Mesenchymal stem cell (in vitro differentiated cells and primary cell): Measurements from ENCODE around the gene SDCCAG8.
"Not testable (repeated sequence)": the region's sequence is repeated elsewhere in the genome, so short reads cannot be mapped to it uniquely, and the experiment has no call there.

Experiments
- DNase-seq: peaks from one replicate; pipeline ENCODE4 v3.0.0-alpha.2; 2013
- H2AFZ ChIP-seq: one replicate; pipeline ENCODE4 v1.6.1; 2013; ENCODE audit warnings: low read depth, mild to moderate bottlenecking, control low read depth, inconsistent platforms, low read length, moderate library complexity
- H2AK5ac ChIP-seq: 2 replicates; pipeline ENCODE4 v1.6.1; 2013; ENCODE audit warnings: low read length, moderate library complexity, mild to moderate bottlenecking, inconsistent platforms; ENCODE audit not compliant: severe bottlenecking
- H2BK120ac ChIP-seq: one replicate; pipeline ENCODE4 v1.6.1; 2013; ENCODE audit warnings: low read depth, mild to moderate bottlenecking, inconsistent platforms, low read length, moderate library complexity
- H2BK12ac ChIP-seq, 2 experiments: one replicate each; pipeline ENCODE4 v1.6.1; 2013; ENCODE audit warnings: inconsistent platforms in 2 of 2, low read length in 2 of 2, mild to moderate bottlenecking in 2 of 2, moderate library complexity in 2 of 2, control low read depth in 1 of 2
- H2BK15ac ChIP-seq: one replicate; pipeline ENCODE4 v1.6.1; 2013; ENCODE audit warnings: mild to moderate bottlenecking, low read depth, inconsistent platforms; ENCODE audit not compliant: poor library complexity, severe bottlenecking
- H2BK5ac ChIP-seq: 2 replicates; pipeline ENCODE4 v1.6.1; 2013; ENCODE audit warnings: low read depth, mild to moderate bottlenecking, low read length, control low read depth, inconsistent platforms; ENCODE audit not compliant: poor library complexity, severe bottlenecking
- H3K14ac ChIP-seq, 2 experiments: one replicate each; pipeline ENCODE4 v1.6.1; 2013; ENCODE audit warnings: inconsistent platforms in 2 of 2, low read length in 2 of 2, control low read depth in 1 of 2, mild to moderate bottlenecking in 1 of 2, moderate library complexity in 1 of 2
- H3K18ac ChIP-seq, 2 experiments: one replicate each; pipeline ENCODE4 v1.6.1; 2013; ENCODE audit warnings: inconsistent platforms in 2 of 2, low read length in 2 of 2, control low read depth in 1 of 2, low read depth in 1 of 2, mild to moderate bottlenecking in 1 of 2
- H3K23ac ChIP-seq, 2 experiments: one replicate each; pipeline ENCODE4 v1.6.1; 2013; ENCODE audit warnings: inconsistent platforms in 2 of 2, low read length in 2 of 2, mild to moderate bottlenecking in 2 of 2, moderate library complexity in 2 of 2, control low read depth in 1 of 2
- H3K27ac ChIP-seq: 2 replicates; pipeline ENCODE4 v1.5.1; 2013; ENCODE audit warnings: mild to moderate bottlenecking, moderate library complexity, low read length, control low read depth, inconsistent platforms; ENCODE audit not compliant: poor library complexity, severe bottlenecking
- H3K27me3 ChIP-seq, 2 experiments: 2 replicates each; pipeline versions ENCODE4 v1.6.1 to v1.7.0; 2013; ENCODE audit warnings: low read length in 2 of 2, mild to moderate bottlenecking in 2 of 2, moderate library complexity in 2 of 2, control low read depth in 1 of 2, inconsistent platforms in 1 of 2; ENCODE audit not compliant: control insufficient read depth in 1 of 2, insufficient read depth in 1 of 2
- H3K36me3 ChIP-seq, 2 experiments: 2 replicates each; pipeline versions ENCODE4 v1.6.1 to v1.7.0; 2013; ENCODE audit warnings: low read length in 2 of 2, control low read depth in 1 of 2, inconsistent platforms in 1 of 2, low read depth in 1 of 2, mild to moderate bottlenecking in 1 of 2; ENCODE audit not compliant: insufficient read depth in 2 of 2, control insufficient read depth in 1 of 2
- H3K4ac ChIP-seq, 2 experiments: one replicate each; pipeline ENCODE4 v1.6.1; 2013; ENCODE audit warnings: inconsistent platforms in 2 of 2, low read length in 2 of 2, mild to moderate bottlenecking in 2 of 2, moderate library complexity in 2 of 2, control low read depth in 1 of 2, low read depth in 1 of 2
- H3K4me1 ChIP-seq: 2 replicates; pipeline ENCODE4 v1.6.1; 2013; ENCODE audit warnings: low read depth, low read length, control low read depth; ENCODE audit not compliant: control insufficient read depth, insufficient read depth
- H3K4me2 ChIP-seq: 2 replicates; pipeline ENCODE4 v1.6.1; 2013; ENCODE audit warnings: low read length, mild to moderate bottlenecking, inconsistent platforms; ENCODE audit not compliant: poor library complexity, severe bottlenecking
- H3K4me3 ChIP-seq, 2 experiments: 2 replicates each; pipeline versions ENCODE4 v1.5.1 to v1.7.0; 2013; ENCODE audit warnings: low read length in 2 of 2, mild to moderate bottlenecking in 2 of 2, control low read depth in 1 of 2, low read depth in 1 of 2; ENCODE audit not compliant: insufficient read depth in 1 of 2
- H3K79me1 ChIP-seq: replicated peaks from 2 replicates; pipeline ENCODE4 v1.6.1; 2013; ENCODE audit warnings: mild to moderate bottlenecking, control low read depth, low read length, inconsistent platforms; ENCODE audit not compliant: poor library complexity, severe bottlenecking
- H3K9ac ChIP-seq: 2 replicates; pipeline ENCODE4 v1.7.0; 2013; ENCODE audit warnings: mild to moderate bottlenecking, low read length, moderate library complexity
- H3K9me3 ChIP-seq: 2 replicates; pipeline ENCODE4 v1.7.0; 2013; ENCODE audit warnings: mild to moderate bottlenecking, low read length; ENCODE audit not compliant: control insufficient read depth
- H4K8ac ChIP-seq: one replicate; pipeline ENCODE4 v1.6.1; 2013; ENCODE audit warnings: inconsistent platforms, mild to moderate bottlenecking, low read length, moderate library complexity
- H4K91ac ChIP-seq: one replicate; pipeline ENCODE4 v1.6.1; 2013; ENCODE audit warnings: mild to moderate bottlenecking, low read length, inconsistent platforms
- WGBS: methylation state at CpG from one replicate; pipeline ENCODE4 v1.1.7; 2013; ENCODE audit warnings: mixed read lengths; 5-methylcytosine and 5-hydroxymethylcytosine counted together

Gene SDCCAG8

DNA sequence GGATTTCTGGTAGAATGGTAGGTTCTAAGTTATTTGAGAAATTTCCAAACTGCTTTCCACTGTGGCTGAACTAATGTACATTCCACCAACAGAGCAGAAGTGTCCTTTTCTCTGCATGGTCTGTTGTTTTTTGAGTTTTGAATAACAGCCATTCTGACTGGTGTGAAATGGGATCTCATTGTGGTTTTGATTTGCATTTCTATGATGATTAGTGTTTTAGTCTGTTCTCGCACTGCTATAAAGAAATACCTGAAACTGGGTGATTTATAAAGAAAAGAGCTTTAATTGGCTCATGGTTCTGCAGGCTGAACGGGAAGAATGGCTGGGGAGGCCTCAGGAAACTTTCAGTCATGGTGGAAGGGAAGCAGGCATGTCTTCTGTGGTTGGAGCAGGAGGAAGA lies 80.3 kb downstream of the SDCCAG8 start:
- Histone ChIP-seq H3K23ac (no peak overlapping the region), H3K79me1 (peaks cover 17% of the 10 kb centered on the region), H4K8ac (no peak overlapping the region), H3K9me3 (no peaks in the 10 kb centered on the region), H3K4ac (no peak overlapping the region), H3K27ac (no peak overlapping the region), H2BK12ac (no peak overlapping the region), H3K4me3 (no peak overlapping the region), H4K91ac (no peak overlapping the region), H2BK15ac (no peak overlapping the region), H3K4me1 (no peaks in the 10 kb centered on the region), H2AFZ (no peak overlapping the region), H2AK5ac (no peak overlapping the region), H3K27me3 (no peaks in the 10 kb centered on the region), H3K36me3 (peaks cover 14 to 88% of the 10 kb centered on the region in 2 experiments), H3K9ac (no peak overlapping the region), H2BK5ac (no peak overlapping the region), H2BK120ac (no peak overlapping the region), H3K4me2 (no peak overlapping the region), H3K18ac (no peak overlapping the region), H3K14ac (no peak overlapping the region)
- DNase-seq = no peak
- WGBS = 96% methylated on average over 2 of the region's 2 CpGs

DNA sequence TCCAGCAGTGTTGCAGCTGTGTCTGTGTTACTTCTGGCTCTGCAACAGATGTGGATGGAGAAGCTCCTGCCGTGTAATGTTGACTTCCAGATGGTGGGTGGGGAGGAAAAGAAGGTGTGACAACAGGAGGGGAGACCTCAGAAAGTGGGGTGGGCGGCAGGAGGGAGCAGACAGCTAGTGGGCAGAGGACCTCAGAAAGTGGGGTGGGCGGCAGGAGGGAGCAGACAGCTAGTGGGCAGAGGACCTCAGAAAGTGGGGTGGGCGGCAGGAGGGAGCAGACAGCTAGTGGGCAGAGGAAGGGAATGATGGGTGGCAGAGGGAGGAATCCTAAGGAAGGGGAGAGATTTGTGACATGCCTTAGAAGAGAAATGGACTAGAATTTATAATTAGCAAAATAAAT lies 83.0 kb downstream of the SDCCAG8 start:
- not testable (repeated sequence) for H2BK12ac ChIP-seq, H3K14ac ChIP-seq, H3K4me1 ChIP-seq, H2BK15ac ChIP-seq, H3K9ac ChIP-seq, DNase-seq, H3K18ac ChIP-seq, H2AFZ ChIP-seq, H3K4me3 ChIP-seq, H3K27me3 ChIP-seq, H4K8ac ChIP-seq, H2BK120ac ChIP-seq, H3K23ac ChIP-seq, H3K27ac ChIP-seq, H2BK5ac ChIP-seq, H3K4me2 ChIP-seq, H3K9me3 ChIP-seq, H4K91ac ChIP-seq, H3K4ac ChIP-seq, H2AK5ac ChIP-seq
- 96% methylated on average over 4 of the region's 4 CpGs for WGBS
- H3K36me3 ChIP-seq = peaks cover 7 to 82% of the 10 kb centered on the region in 2 experiments
- H3K79me1 ChIP-seq = peaks cover 12% of the 10 kb centered on the region

DNA sequence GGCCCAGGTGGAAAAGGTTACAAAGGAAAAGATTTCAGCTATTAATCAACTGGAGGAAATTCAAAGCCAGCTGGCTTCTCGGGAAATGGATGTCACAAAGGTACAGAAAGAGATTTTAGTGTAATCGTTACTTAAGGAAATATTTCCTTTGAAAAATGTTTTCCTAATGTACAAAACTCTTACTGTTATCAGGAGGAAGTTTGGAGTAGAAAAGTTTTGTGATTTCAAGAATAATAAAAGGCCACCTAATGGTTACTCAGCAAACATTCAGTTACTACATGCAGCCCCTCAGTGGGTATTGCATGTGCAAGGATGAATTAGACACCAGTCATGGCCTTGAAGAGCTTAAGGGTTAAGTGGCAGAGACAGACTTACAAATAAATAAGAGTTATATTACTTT lies 85.2 kb downstream of the SDCCAG8 start:
- 75% methylated on average over 1 of the region's 2 CpGs for WGBS
- Histone ChIP-seq H3K9me3 (no peaks in the 10 kb centered on the region), H3K27me3 (no peaks in the 10 kb centered on the region), H2BK120ac (no peak overlapping the region), H4K91ac (no peak overlapping the region), H3K23ac (no peak overlapping the region), H3K14ac (no peak overlapping the region), H2BK5ac (no peak overlapping the region), H4K8ac (no peak overlapping the region), H3K4me1 (no peaks in the 10 kb centered on the region), H2AFZ (no peak overlapping the region), H3K4ac (no peak overlapping the region), H2BK15ac (no peak overlapping the region), H3K18ac (no peak overlapping the region), H2AK5ac (no peak overlapping the region), H3K4me2 (no peak overlapping the region), H3K36me3 (peaks cover 2 to 78% of the 10 kb centered on the region in 2 experiments), H2BK12ac (no peak overlapping the region), H3K9ac (peak overlapping the region; percentile 34), H3K79me1 (peaks cover 2% of the 10 kb centered on the region), H3K4me3 (no peak overlapping the region), H3K27ac (no peak overlapping the region)
- DNase-seq = no peak

DNA sequence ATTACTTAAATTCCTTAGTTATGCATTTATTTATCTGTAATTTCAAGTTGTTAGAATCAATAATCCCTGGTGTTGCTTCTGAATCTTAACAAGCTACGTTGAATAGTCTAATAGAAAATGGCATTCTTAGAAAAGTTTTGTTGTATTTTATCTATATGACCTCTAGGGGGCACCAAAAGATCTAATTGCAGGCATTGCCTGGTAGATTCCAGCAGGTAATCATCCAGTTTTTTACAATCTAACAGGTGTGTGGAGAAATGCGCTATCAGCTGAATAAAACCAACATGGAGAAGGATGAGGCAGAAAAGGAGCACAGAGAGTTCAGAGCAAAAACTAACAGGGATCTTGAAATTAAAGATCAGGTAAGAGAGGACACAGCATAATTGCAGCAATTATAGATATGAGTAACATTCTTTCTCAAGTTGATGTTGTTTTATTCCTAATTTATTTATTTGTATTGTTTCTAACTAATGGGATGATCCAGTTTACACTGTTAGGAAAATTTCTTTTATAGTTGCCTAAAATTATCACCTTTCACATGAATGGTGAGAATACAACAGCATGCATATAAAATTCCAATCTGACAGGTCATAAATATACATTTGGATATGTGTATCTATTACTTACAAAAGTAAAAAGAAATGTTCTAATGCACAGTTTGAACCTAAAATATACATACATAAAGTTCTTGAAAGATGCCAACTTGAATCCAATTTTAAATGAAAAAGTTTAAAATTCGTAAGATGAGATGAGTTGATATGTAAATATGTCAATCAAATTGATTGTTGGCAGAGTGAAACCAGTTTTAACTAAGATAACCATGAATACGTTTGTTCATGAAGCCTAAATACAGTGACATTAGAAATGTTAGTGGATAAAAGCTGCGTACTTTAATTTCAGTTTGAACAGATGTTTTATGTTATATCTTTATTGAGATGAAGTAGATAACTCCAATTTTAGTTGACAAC lies 88.4 kb downstream of the SDCCAG8 start:
- H3K4me1 ChIP-seq = no peaks in the 10 kb centered on the region
- no peak overlapping the region for H3K18ac ChIP-seq
- no peaks in the 10 kb centered on the region for H3K27me3 ChIP-seq
- H3K14ac ChIP-seq = no peak overlapping the region
- WGBS = 71% methylated on average over 5 of the region's 5 CpGs
- peaks cover 4% of the 10 kb centered on the region for H3K79me1 ChIP-seq
- no peak overlapping the region for H2AFZ ChIP-seq
- H3K23ac ChIP-seq = no peak overlapping the region
- no peak overlapping the region for H2BK12ac ChIP-seq
- H3K4ac ChIP-seq = no peak overlapping the region
- peak; percentile 45 for DNase-seq
- H3K4me2 ChIP-seq = no peak overlapping the region
- H3K27ac ChIP-seq = no peak overlapping the region
- H3K4me3 ChIP-seq = no peak overlapping the region
- H2BK5ac ChIP-seq = no peak overlapping the region
- no peaks in the 10 kb centered on the region for H3K9me3 ChIP-seq
- H4K8ac ChIP-seq = no peak overlapping the region
- no peak overlapping the region for H2AK5ac ChIP-seq
- H2BK15ac ChIP-seq = no peak overlapping the region
- peaks cover 6 to 83% of the 10 kb centered on the region in 2 experiments for H3K36me3 ChIP-seq
- no peak overlapping the region for H2BK120ac ChIP-seq
- no peak overlapping the region for H4K91ac ChIP-seq
- peak overlapping the region; percentile 31 for H3K9ac ChIP-seq
